GM18499 (cell line): ENCODE measurements around the gene PTPRB.

ENCODE experiments used
- ATAC-seq: cut with Tn5 transposase; IDR thresholded peaks from one replicate; pipeline ENCODE4 v1.9.1; 2021; ENCODE audit warnings: moderate number of reproducible peaks; ENCODE audit not compliant: insufficient read depth, unreplicated experiment

The PTPRB gene

GRCh38 chr12:70637303-70638085 lies at the start of gene PTPRB:
Gene PTPRB (minus strand): TSS chr12:70637429. CDS start chr12:70637395, 34 bp downstream.
- no peak for ATAC-seq

GRCh38 chr12:70686907-70687306 lies 49.7 kb upstream of the PTPRB start:
- no peak for ATAC-seq

GRCh38 chr12:70686299-70686698 lies 49.1 kb upstream of the PTPRB start:
- no peak for ATAC-seq

DNA sequence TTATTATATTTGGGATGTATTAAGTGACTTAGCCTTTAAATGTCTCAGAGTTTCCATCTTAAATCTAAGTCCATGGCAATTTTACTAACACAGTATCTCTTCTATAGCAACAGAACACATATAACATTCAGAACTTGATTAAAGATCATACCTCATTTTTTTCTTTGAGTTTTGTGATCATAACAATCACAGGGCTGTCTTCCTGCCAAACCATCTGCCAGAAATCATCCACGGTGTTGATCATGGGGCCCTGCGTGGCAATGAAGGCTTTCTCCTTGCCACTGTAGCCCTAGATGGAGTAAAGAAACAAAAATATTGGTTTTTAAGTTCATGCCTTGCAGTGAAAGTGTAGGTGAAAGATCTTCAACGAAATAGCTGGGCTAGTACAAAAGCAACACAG lies 46.7 kb upstream of the PTPRB start:
- no peak for ATAC-seq

- no peak for ATAC-seq
These were observed 34.5 kb upstream of the PTPRB start for GRCh38 chr12:70671698-70672097.

DNA sequence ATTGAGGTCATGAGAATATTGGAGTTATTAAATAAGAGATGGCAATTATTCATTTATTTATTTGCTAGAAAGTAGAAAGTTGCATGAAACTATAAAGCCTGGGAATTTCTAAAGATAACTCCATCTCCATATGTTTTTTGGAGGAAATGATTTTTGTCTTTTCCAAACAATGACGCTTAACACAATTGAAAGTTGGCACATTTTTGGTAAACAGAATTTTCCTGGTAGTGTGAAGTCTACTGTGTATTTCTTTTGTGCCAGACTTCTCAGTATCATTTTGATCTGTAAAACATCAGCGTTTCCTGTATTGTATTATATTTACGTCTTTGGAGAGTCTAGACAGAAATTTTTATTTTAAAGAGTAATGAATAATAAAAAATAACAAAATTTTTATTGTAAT lies 33.7 kb upstream of the PTPRB start:
- no peak for ATAC-seq

GRCh38 chr12:70667253-70667652 lies 30.0 kb upstream of the PTPRB start:
- ATAC-seq, result no peak

- no peak for ATAC-seq
These were observed 29.1 kb upstream of the PTPRB start for GRCh38 chr12:70666364-70666763.

DNA sequence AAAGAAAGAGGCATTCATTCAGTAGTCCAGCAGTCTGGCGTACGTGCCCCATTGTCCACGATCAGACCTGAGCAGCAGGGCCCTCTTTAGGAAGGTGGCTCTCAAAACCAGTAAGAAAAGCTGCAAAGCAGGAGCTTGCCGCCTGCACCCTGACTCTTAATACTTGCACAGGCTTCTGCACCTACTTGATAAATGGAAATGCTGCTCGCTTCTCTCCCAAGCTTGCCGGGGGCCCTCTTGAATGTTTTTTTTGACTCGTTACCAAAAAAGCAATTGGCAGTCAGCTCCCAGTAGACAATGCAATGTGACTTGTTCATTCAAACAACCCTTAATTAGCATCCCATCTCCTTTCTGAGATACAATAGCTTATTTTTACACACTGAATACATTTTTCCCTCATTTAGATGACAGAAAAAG lies 27.2 kb upstream of the PTPRB start:
- no peak for ATAC-seq

DNA sequence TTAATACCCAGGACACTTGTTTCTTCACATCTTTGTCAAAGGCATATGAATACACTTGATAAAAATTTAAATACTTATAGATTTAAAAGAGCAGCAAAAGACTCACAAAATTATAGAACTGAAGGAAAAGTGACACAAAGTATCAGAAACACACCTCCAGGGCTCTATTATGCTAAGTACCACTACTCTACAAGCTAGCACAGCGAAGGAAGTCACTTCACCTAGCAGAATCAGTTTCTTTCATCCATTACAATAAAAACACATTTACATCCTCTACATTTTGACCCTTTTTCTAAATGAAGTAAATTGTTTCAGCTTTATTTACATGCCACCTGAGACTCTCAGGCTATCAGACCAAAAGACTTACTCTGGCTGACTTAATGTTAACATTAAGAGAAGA lies 26.6 kb upstream of the PTPRB start:
- no peak for ATAC-seq

DNA sequence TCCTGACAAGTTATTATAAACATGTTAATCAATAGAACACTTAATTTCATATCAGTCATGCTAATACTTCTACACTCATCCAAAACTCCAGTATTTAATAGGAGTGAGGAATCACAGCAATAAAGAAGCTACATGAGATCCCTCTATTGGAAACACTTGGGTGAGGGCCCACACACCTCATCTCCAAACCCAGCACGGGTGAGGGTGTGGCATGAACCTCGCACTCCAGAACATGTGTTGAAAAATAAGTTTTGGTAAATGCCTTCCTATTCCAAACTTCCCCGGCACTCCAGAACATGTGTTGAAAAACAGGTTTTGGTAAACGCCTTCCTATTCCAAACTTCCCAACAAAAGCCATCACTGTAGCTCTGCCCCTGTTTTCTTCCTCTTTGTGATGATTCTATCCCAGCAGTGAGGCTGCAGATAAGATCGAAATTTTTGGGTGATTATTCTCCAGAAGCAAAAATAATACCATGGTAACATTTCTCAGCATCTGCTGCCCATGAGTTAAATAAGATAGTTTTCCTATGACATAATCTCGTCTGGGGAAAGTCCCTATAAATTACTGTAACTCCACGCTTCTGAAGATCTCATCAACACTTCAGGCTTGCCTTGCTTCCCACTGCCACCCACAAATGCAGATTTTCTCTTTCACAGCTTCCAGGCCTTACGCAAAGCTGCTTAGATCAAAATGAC lies 24.4 kb upstream of the PTPRB start:
- ATAC-seq, result peak; percentile 49

DNA sequence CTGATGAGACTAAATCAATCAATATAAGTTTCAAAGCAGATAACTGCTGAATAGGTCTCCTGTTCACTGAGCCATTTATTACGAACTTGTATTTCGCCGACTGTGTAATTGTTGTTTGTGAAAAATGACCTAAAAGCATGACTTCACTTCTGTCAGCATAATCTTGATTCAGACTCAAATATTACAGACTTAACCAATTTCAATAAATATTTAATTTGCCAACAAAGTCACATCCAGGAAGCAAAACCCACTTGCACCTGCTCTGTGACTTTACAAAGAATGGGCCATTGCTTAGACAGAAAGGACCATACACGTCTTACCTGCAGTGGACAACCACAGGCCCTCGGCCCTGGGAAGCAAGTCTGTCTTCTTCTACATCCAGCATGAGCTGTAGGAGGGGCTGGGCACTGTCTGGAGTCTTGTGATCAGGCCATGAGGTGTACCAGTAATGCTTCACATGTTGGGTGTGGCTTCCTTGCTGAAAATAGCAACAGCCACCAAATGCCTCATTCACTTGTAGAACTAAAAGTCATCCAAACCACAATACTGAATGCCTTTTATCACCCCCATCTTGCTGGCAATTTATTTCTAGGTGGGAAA lies 23.5 kb upstream of the PTPRB start:
- no peak for ATAC-seq

GRCh38 chr12:70660002-70660604 lies 22.9 kb upstream of the PTPRB start:
- ATAC-seq, result no peak

GRCh38 chr12:70659077-70659606 lies 21.9 kb upstream of the PTPRB start:
- no peak for ATAC-seq

DNA sequence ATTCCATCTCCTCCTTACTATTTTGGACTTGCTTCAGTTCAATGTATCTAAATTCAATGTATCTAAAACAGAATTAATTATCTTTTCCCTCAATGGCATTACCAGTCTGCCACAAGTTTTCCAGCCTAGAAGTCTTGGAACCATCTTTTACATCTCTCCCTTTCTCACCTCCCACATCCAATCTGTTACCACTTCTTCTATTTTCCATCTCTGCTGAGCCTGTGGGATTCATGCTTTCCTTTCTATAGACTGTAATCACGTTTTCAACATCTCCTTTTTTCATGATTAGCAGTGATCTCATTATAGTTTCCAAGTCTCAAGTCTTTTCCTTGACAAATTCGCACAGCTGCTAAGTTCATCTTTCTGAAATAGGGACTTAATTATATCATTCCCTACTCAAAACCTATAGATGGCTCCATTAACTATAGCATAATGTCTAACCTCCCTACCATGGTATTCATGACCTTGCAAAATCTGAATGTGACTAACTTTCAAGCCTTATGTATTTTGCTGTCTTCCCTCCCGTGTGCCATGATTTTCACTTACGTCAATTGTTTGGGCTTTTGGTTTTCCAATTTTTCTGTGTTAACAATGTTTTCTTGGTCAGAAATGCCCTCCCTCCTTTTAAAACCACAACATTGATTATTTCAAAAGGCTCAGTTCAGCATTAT lies 20.5 kb upstream of the PTPRB start:
- no peak for ATAC-seq

GRCh38 chr12:70652451-70652850 lies 15.2 kb upstream of the PTPRB start:
- ATAC-seq, result no peak

GRCh38 chr12:70648831-70649230 lies 11.6 kb upstream of the PTPRB start:
- no peak for ATAC-seq

DNA sequence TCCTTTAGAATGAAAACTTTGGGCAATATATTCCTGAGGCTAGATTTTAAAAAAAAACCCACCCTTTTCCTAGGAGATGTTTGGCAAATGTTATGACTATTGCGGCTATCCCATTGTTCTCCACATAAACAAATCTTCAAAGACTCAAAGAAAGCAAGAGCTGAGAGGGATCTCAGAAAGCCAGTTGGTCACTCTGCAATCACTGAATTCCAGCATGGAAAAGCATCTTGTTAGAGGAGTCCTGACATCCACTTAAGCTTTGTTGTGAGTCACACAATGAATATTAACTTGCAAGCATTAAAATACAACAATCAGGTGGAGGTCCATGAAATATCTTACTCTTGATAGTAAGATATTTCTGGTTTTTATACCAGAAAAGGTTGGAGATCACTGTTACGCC lies 11.0 kb upstream of the PTPRB start:
- ATAC-seq, result no peak

DNA sequence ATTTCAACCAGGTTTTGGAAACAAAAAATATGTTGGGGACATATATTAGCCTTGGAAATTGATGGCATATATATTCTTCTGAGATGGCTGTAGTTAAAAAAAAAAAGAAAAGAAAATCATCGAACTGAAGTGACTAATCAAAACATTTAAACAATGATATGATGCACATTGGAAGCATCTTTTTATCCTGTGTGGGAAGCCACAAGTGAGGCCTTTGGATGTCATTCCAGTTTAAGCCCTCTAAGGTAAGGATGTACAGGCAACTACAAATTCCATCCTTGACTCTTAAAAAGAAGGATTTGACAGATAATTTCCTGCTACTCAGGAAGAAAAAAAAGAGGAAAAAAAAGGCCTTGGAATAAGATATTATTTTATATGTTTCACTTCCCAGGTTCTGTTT lies 9.6 kb upstream of the PTPRB start:
- no peak for ATAC-seq
